Gastroesophageal sphincter (tissue), 3 donors: ENCODE data around the gene SLCO3A1.

Source experiments
- CTCF ChIP-seq, 4 experiments: fragments of 200-600 bp in 2 of 4; fragments of 450-650 bp in 2 of 4; sonication (generic) in 1 of 4; IDR thresholded peaks; one replicate each; pipeline ENCODE4 v1.5.1; 2017 to 2019; ENCODE audit warnings: antibody characterized with exemption in 4 of 4, mild to moderate bottlenecking in 2 of 4, moderate library complexity in 2 of 4
- POLR2A ChIP-seq, 2 donors: fragments of 450-650 bp; IDR thresholded peaks; one replicate each; pipeline ENCODE4 v1.6.1; 2017; ENCODE audit warnings: antibody characterized with exemption in 2 of 2, mild to moderate bottlenecking in 2 of 2, moderate library complexity in 1 of 2

- TF ChIP-seq CTCF (IDR thresholded peaks at IDR 0.05) (no peak), POLR2A (IDR thresholded peaks at IDR 0.05) (no peak)
These were observed 68.3 kb downstream of the SLCO3A1 start for GRCh38 chr15:91921843-91922198.
